CD4-positive, alpha-beta T cell (primary cell): ENCODE measurements around the gene ATG3. TPM values are rescaled to one million over a fixed set of nuclear protein-coding genes. Genes with fewer than 3 reads are reported as not detected.

Experiments
- ATAC-seq: fragments of 200-7000 bp; cut with Tn5 transposase; one replicate; pipeline ENCODE4 v1.10.0; 2022; ENCODE audit warnings: mild to moderate bottlenecking; ENCODE audit not compliant: poor library complexity
- CTCF ChIA-PET: fragments of 350-600 bp; sonication (Branson Sonifier 250); formaldehyde crosslinking; loops from one replicate; lab custom pipeline; 2021; ENCODE audit warnings: antibody characterized with exemption, inconsistent platforms; lab: Charles Lee
- POLR2A ChIA-PET: fragments of 350-600 bp; sonication (Branson Sonifier 250); formaldehyde crosslinking; loops from one replicate; lab custom pipeline; 2021; ENCODE audit warnings: antibody characterized with exemption, inconsistent platforms; lab: Charles Lee
- DNase-seq, 14 experiments: peaks; one replicate each; pipeline ENCODE4 v3.0.0-alpha.2; 2013 to 2020; ENCODE audit warnings: mixed read lengths in 2 of 14
- H3K27ac ChIP-seq, 2 donors: one replicate each; pipeline versions ENCODE4 v1.5.1 to v1.7.0; 2013; ENCODE audit warnings: low read length in 2 of 2, low read depth in 1 of 2, mild to moderate bottlenecking in 1 of 2
- H3K27me3 ChIP-seq, 2 experiments: 1 replicate in 1 of 2; 2 replicates in 1 of 2; pipeline versions ENCODE4 v1.6.1 to v1.7.0; 2013; ENCODE audit warnings: low read length in 2 of 2, control low read depth in 1 of 2, mild to moderate bottlenecking in 1 of 2, moderate library complexity in 1 of 2; ENCODE audit not compliant: insufficient read depth in 2 of 2, control insufficient read depth in 1 of 2
- H3K36me3 ChIP-seq: one replicate; pipeline ENCODE4 v1.6.1; 2013; ENCODE audit warnings: low read length, control low read depth; ENCODE audit not compliant: insufficient read depth
- H3K4me1 ChIP-seq: one replicate; pipeline ENCODE4 v1.6.1; 2013; ENCODE audit warnings: low read length, control low read depth; ENCODE audit not compliant: insufficient read depth
- H3K4me3 ChIP-seq: one replicate; pipeline ENCODE4 v1.5.1; 2013; ENCODE audit warnings: mild to moderate bottlenecking, low read length, moderate library complexity
- H3K9me3 ChIP-seq, 2 experiments: 1 replicate in 1 of 2; 2 replicates in 1 of 2; pipeline versions ENCODE4 v1.6.1 to v1.7.0; 2013; ENCODE audit warnings: low read length in 2 of 2, mild to moderate bottlenecking in 2 of 2, control low read depth in 1 of 2, moderate library complexity in 1 of 2; ENCODE audit not compliant: control insufficient read depth in 1 of 2, insufficient read depth in 1 of 2
- H3K27ac Mint-ChIP-seq: one replicate; pipeline ENCODE4 v1.8.0; 2020; ENCODE audit warnings: mixed read lengths
- H3K27me3 Mint-ChIP-seq: one replicate; pipeline ENCODE4 v1.8.0; 2021; ENCODE audit warnings: mixed read lengths
- H3K36me3 Mint-ChIP-seq: one replicate; pipeline ENCODE4 v1.8.0; 2021; ENCODE audit warnings: low read depth, mixed read lengths
- H3K4me1 Mint-ChIP-seq: one replicate; pipeline ENCODE4 v1.8.0; 2021; ENCODE audit warnings: low read depth, mixed read lengths
- H3K4me3 Mint-ChIP-seq: one replicate; pipeline ENCODE4 v1.8.0; 2020; ENCODE audit warnings: mild to moderate bottlenecking, mixed read lengths
- H3K9me3 Mint-ChIP-seq: one replicate; pipeline ENCODE4 v1.8.0; 2020; ENCODE audit warnings: mixed read lengths
- CTCF ChIP-seq: fragments of 200-600 bp; IDR thresholded peaks from one replicate; pipeline ENCODE4 v1.8.0; 2022; ENCODE audit warnings: antibody characterized with exemption, mild to moderate bottlenecking
- intact Hi-C, 2 experiments: fragments of 100-400 bp; cut with DNase I in 1 of 2; cut with micrococcal nuclease in 1 of 2; formaldehyde crosslinking; loops; one replicate each; pipeline versions ENCODE4 v1.15.1 to v1.9.0; 2023 to 2025; cut with DNase I, micrococcal nuclease
- total RNA-seq, 174 experiments: library from RNA in 2 of 174; stranded (reverse) in 2 of 174; gene quantifications; one replicate each; pipeline ENCODE4 v1.2.3 and lab custom pipeline; 2021 to 2026

ATG3 gene
- total RNA-seq, 2 experiments from 2014 or later = 43.3 to 43.8 TPM

- H3K36me3 ChIP-seq = no peaks in the 10 kb centered on the region
- TF ChIP-seq CTCF = no peak
- no peaks in the 10 kb centered on the region for H3K9me3 ChIP-seq
- peaks cover 12% of the 10 kb centered on the region for H3K36me3 Mint-ChIP-seq
- H3K4me1 ChIP-seq = no peaks in the 10 kb centered on the region
- H3K27me3 ChIP-seq = no peaks in the 10 kb centered on the region
- no peaks in the 10 kb centered on the region for H3K9me3 Mint-ChIP-seq
- ATAC-seq = no peak
- H3K27ac ChIP-seq = no peak overlapping the region
- intact Hi-C loops = no loop called here
- no peak overlapping the region for H3K4me3 ChIP-seq
- ChIA-PET CTCF (no interaction called here), POLR2A (interaction anchor here (0.7 to 0.8 kb wide), 2 partner anchors 10 to 437 kb away, joined by 3 read pairs; no protein-coding TSS in a partner anchor)
- peaks cover 4% of the 10 kb centered on the region for H3K27me3 Mint-ChIP-seq
- H3K4me1 Mint-ChIP-seq = no peaks in the 10 kb centered on the region
- H3K4me3 Mint-ChIP-seq = no peak overlapping the region
- no peak overlapping the region for H3K27ac Mint-ChIP-seq
- DNase-seq = no peak
These were observed 40.6 kb upstream of the ATG3 start for GRCh38 chr3:112602217-112602838.

- H3K4me3 Mint-ChIP-seq = no peak overlapping the region
- intact Hi-C loops = no loop called here
- H3K4me1 Mint-ChIP-seq = no peaks in the 10 kb centered on the region
- H3K27me3 Mint-ChIP-seq = no peaks in the 10 kb centered on the region
- H3K27ac ChIP-seq = no peak overlapping the region
- ATAC-seq (no peak), DNase-seq (no peak)
- no peaks in the 10 kb centered on the region for H3K27me3 ChIP-seq
- POLR2A ChIA-PET = no interaction called here
- H3K4me1 ChIP-seq = no peaks in the 10 kb centered on the region
- TF ChIP-seq CTCF = no peak
- CTCF ChIA-PET = no interaction called here
- peaks cover 33% of the 10 kb centered on the region for H3K36me3 Mint-ChIP-seq
- no peaks in the 10 kb centered on the region for H3K9me3 ChIP-seq
- H3K4me3 ChIP-seq = no peak overlapping the region
- no peak overlapping the region for H3K27ac Mint-ChIP-seq
- H3K36me3 ChIP-seq = peaks cover 11% of the 10 kb centered on the region
- no peaks in the 10 kb centered on the region for H3K9me3 Mint-ChIP-seq
These were observed 37.0 kb upstream of the ATG3 start for GRCh38 chr3:112598731-112599130.

GRCh38 chr3:112597945-112598344 lies 36.2 kb upstream of the ATG3 start:
- no peak for TF ChIP-seq CTCF
- Histone ChIP-seq H3K4me3 (no peak overlapping the region), H3K36me3 (peaks cover 17% of the 10 kb centered on the region), H3K27me3 (no peaks in the 10 kb centered on the region), H3K4me1 (no peaks in the 10 kb centered on the region), H3K9me3 (no peaks in the 10 kb centered on the region), H3K27ac (no peak overlapping the region)
- H3K4me1 Mint-ChIP-seq = no peaks in the 10 kb centered on the region
- intact Hi-C loops = no loop called here
- CTCF ChIA-PET = no interaction called here
- no peak overlapping the region for H3K27ac Mint-ChIP-seq
- peaks cover 2% of the 10 kb centered on the region for H3K9me3 Mint-ChIP-seq
- DNase-seq (no peak), ATAC-seq (no peak)
- no peak overlapping the region for H3K4me3 Mint-ChIP-seq
- no peaks in the 10 kb centered on the region for H3K27me3 Mint-ChIP-seq
- H3K36me3 Mint-ChIP-seq = peaks cover 39% of the 10 kb centered on the region
- POLR2A ChIA-PET = no interaction called here
